ENCODE data around the gene FHIT. TPM values are rescaled to one million over a fixed set of nuclear protein-coding genes. Genes with fewer than 3 reads are reported as not detected.

The FHIT gene
- total and polyA plus RNA-seq, 2 experiments from 2014 or later = 9.7 to 16.2 TPM

DNA sequence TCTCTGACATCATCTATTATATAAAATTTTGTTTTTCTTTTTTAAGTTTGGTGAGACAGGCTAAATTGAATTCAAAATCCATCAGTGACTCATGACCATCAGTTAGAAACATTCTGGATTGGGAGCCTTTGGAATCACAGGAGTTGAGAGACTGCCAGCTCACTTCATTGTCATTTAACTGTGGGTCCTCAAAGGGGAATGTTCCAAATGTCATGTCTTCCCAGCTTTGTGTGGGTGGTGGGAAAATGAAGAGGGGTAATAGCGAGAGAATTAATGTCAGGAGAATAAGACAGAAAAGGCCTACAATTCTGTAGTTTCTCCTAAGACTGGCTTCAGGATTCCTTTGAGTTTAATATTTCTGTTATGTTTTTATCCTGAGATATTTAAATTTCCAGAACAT lies 1051.9 kb downstream of the FHIT start:
- no peaks in the 10 kb centered on the region for H4K20me1 ChIP-seq (ENCODE audit: insufficient read depth, poor library complexity, severe bottlenecking)
- no peak overlapping the region for H3K4me3 ChIP-seq
- no peak for DNase-seq (ENCODE audit: low spot score)
- no peaks in the 10 kb centered on the region for H3K27me3 ChIP-seq
- no peaks in the 10 kb centered on the region for H3K9me2 ChIP-seq (replicated peaks; ENCODE audit: insufficient read depth)
- no peak overlapping the region for H3K27ac ChIP-seq
- TF ChIP-seq, protein P1, sequence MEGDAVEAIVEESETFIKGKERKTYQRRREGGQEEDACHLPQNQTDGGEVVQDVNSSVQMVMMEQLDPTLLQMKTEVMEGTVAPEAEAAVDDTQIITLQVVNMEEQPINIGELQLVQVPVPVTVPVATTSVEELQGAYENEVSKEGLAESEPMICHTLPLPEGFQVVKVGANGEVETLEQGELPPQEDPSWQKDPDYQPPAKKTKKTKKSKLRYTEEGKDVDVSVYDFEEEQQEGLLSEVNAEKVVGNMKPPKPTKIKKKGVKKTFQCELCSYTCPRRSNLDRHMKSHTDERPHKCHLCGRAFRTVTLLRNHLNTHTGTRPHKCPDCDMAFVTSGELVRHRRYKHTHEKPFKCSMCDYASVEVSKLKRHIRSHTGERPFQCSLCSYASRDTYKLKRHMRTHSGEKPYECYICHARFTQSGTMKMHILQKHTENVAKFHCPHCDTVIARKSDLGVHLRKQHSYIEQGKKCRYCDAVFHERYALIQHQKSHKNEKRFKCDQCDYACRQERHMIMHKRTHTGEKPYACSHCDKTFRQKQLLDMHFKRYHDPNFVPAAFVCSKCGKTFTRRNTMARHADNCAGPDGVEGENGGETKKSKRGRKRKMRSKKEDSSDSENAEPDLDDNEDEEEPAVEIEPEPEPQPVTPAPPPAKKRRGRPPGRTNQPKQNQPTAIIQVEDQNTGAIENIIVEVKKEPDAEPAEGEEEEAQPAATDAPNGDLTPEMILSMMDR (IDR thresholded peaks at IDR 0.05; ENCODE audit: poor library complexity) = no peak
- TF ChIP-seq EZH2phosphoT487 (IDR thresholded peaks at IDR 0.05; ENCODE audit: low read depth, severe bottlenecking, unreplicated experiment) (no peak), EZH2 (IDR thresholded peaks at IDR 0.05; ENCODE audit: borderline replicate concordance) (no peak)
- H3K9me3 ChIP-seq (ENCODE audit: low read depth) = no peaks in the 10 kb centered on the region
- no peaks in the 10 kb centered on the region for H3K79me2 ChIP-seq
- H3K4me2 ChIP-seq = no peak overlapping the region
- H3K36me3 ChIP-seq (replicated peaks; ENCODE audit: insufficient read depth, low read depth) = no peaks in the 10 kb centered on the region
- no peaks in the 10 kb centered on the region for H3K4me1 ChIP-seq (ENCODE audit: insufficient read depth)
- no peak overlapping the region for H2AFZ ChIP-seq
- 74% methylated on average over 1 of the region's 1 CpG for WGBS (ENCODE audit: low lambda C conversion rate, missing lambda C conversion rate)

- Histone ChIP-seq H3K9me2 (replicated peaks; ENCODE audit: insufficient read depth) (no peaks in the 10 kb centered on the region), H2AFZ (no peak overlapping the region), H3K4me1 (ENCODE audit: insufficient read depth) (no peaks in the 10 kb centered on the region), H4K20me1 (ENCODE audit: insufficient read depth, poor library complexity, severe bottlenecking) (no peaks in the 10 kb centered on the region), H3K36me3 (replicated peaks; ENCODE audit: insufficient read depth, low read depth) (no peaks in the 10 kb centered on the region), H3K79me2 (no peaks in the 10 kb centered on the region), H3K27me3 (no peaks in the 10 kb centered on the region), H3K27ac (no peak overlapping the region), H3K4me2 (no peak overlapping the region), H3K4me3 (no peak overlapping the region), H3K9me3 (ENCODE audit: low read depth) (no peaks in the 10 kb centered on the region)
- TF ChIP-seq, protein P1 (IDR thresholded peaks at IDR 0.05; ENCODE audit: poor library complexity) = no peak
- TF ChIP-seq EZH2 (IDR thresholded peaks at IDR 0.05; ENCODE audit: borderline replicate concordance) = no peak
- TF ChIP-seq EZH2phosphoT487 (IDR thresholded peaks at IDR 0.05; ENCODE audit: low read depth, severe bottlenecking, unreplicated experiment) = no peak
- DNase-seq (ENCODE audit: low spot score) = no peak
- 82% methylated on average over 5 of the region's 5 CpGs for WGBS (ENCODE audit: low lambda C conversion rate, missing lambda C conversion rate)
Measured at GRCh38 chr3:60198179-60198720, 1053.0 kb downstream of the FHIT start.

GRCh38 chr3:60192297-60193114 lies 1058.7 kb downstream of the FHIT start:
- no peak for DNase-seq (ENCODE audit: low spot score)
- no peaks in the 10 kb centered on the region for H3K9me2 ChIP-seq (replicated peaks; ENCODE audit: insufficient read depth)
- no peaks in the 10 kb centered on the region for H3K27me3 ChIP-seq
- H3K4me1 ChIP-seq (ENCODE audit: insufficient read depth) = no peaks in the 10 kb centered on the region
- H3K79me2 ChIP-seq = no peaks in the 10 kb centered on the region
- no peaks in the 10 kb centered on the region for H4K20me1 ChIP-seq (ENCODE audit: insufficient read depth, poor library complexity, severe bottlenecking)
- H3K27ac ChIP-seq = no peak overlapping the region
- TF ChIP-seq EZH2phosphoT487 (IDR thresholded peaks at IDR 0.05; ENCODE audit: low read depth, severe bottlenecking, unreplicated experiment) = no peak
- TF ChIP-seq EZH2 (IDR thresholded peaks at IDR 0.05; ENCODE audit: borderline replicate concordance) = no peak
- TF ChIP-seq, protein P1 (IDR thresholded peaks at IDR 0.05; ENCODE audit: poor library complexity) = no peak
- no peak overlapping the region for H2AFZ ChIP-seq
- WGBS (ENCODE audit: low lambda C conversion rate, missing lambda C conversion rate) = 94% methylated on average over 7 of the region's 7 CpGs
- H3K4me2 ChIP-seq = no peak overlapping the region
- no peak overlapping the region for H3K4me3 ChIP-seq
- no peaks in the 10 kb centered on the region for H3K36me3 ChIP-seq (replicated peaks; ENCODE audit: insufficient read depth, low read depth)
- H3K9me3 ChIP-seq (ENCODE audit: low read depth) = no peaks in the 10 kb centered on the region

Measured in hepatocyte (in vitro differentiated cells).